ENCODE measurements around the gene UBN2.
"Not testable (repeated sequence)": the region's sequence is repeated elsewhere in the genome, so short reads cannot be mapped to it uniquely, and the experiment has no call there.

Gene UBN2
- long read RNA-seq, donor 1, full-length matches to known transcripts, result 1 of 1 reads
- long read RNA-seq, donor 1, partial matches to known transcripts, result 0 of 1 reads
- long read RNA-seq, donor 1, other reads (novel, unspliced or antisense), result 0 of 1 reads
- long read RNA-seq, donor 2, result 0 reads
- long read RNA-seq, donor 3, result 0 reads
- long read RNA-seq, donor 4, full-length matches to known transcripts, result 2 of 8 reads
- long read RNA-seq, donor 4, partial matches to known transcripts, result 6 of 8 reads
- long read RNA-seq, donor 4, other reads (novel, unspliced or antisense), result 0 of 8 reads
- long read RNA-seq, donor 5, result 0 reads
- long read RNA-seq, donor 6, full-length matches to known transcripts, result 1 of 1 reads
- long read RNA-seq, donor 6, partial matches to known transcripts, result 0 of 1 reads
- long read RNA-seq, donor 6, other reads (novel, unspliced or antisense), result 0 of 1 reads
- long read RNA-seq, donor 7, result 0 reads
- long read RNA-seq, donor 8, full-length matches to known transcripts, result 1 of 1 reads
- long read RNA-seq, donor 8, partial matches to known transcripts, result 0 of 1 reads
- long read RNA-seq, donor 8, other reads (novel, unspliced or antisense), result 0 of 1 reads

- DNase-seq, result peak; percentile 96
These were observed at the start of gene UBN2 for GRCh38 chr7:139230774-139231512. TSS of gene UBN2 (plus strand) at chr7:139231237. CDS start at chr7:139231485, 248 bp downstream.

GRCh38 chr7:139181404-139181803 lies 49.6 kb upstream of the UBN2 start:
- no peak for DNase-seq

GRCh38 chr7:139182363-139182762 lies 48.7 kb upstream of the UBN2 start:
- DNase-seq, result no peak

- no peak for DNase-seq
These were observed 47.8 kb upstream of the UBN2 start for GRCh38 chr7:139183251-139183650.

- DNase-seq, result no peak
These were observed 47.1 kb upstream of the UBN2 start for GRCh38 chr7:139183878-139184338.

GRCh38 chr7:139186146-139186545 lies 44.9 kb upstream of the UBN2 start:
- DNase-seq, result no peak

GRCh38 chr7:139189357-139189756 lies 41.7 kb upstream of the UBN2 start:
- no peak for DNase-seq

GRCh38 chr7:139192014-139192706 lies 38.9 kb upstream of the UBN2 start:
- no peak for DNase-seq

GRCh38 chr7:139200382-139200781 lies 30.7 kb upstream of the UBN2 start:
- DNase-seq, result no peak

- DNase-seq, result no peak
These were observed 27.0 kb upstream of the UBN2 start for GRCh38 chr7:139203992-139204391.

- DNase-seq, result no peak
These were observed 25.2 kb upstream of the UBN2 start for GRCh38 chr7:139205843-139206242.

- no peak for DNase-seq
These were observed 18.9 kb upstream of the UBN2 start for GRCh38 chr7:139212133-139212532.

GRCh38 chr7:139213489-139213888 lies 17.5 kb upstream of the UBN2 start:
- not testable (repeated sequence) for DNase-seq

- no peak for DNase-seq
These were observed 12.9 kb upstream of the UBN2 start for GRCh38 chr7:139218173-139218572.

GRCh38 chr7:139224219-139224618 lies 6.8 kb upstream of the UBN2 start:
- DNase-seq, result no peak

GRCh38 chr7:139224836-139225235 lies 6.2 kb upstream of the UBN2 start:
- DNase-seq, result not testable (repeated sequence)

GRCh38 chr7:139225286-139226157 lies 5.5 kb upstream of the UBN2 start:
- DNase-seq, result not testable (repeated sequence)

- not testable (repeated sequence) for DNase-seq
These were observed 4.9 kb upstream of the UBN2 start for GRCh38 chr7:139226158-139226515.

- DNase-seq, result not testable (repeated sequence)
These were observed 4.0 kb upstream of the UBN2 start for GRCh38 chr7:139226988-139227488.

GRCh38 chr7:139230023-139230422 lies 1.0 kb upstream of the UBN2 start:
- DNase-seq, result no peak

- no peak for DNase-seq
These were observed 608 bp upstream of the UBN2 start for GRCh38 chr7:139230484-139230773.
